A673 (cell line): ENCODE data around the gene MAML2. TPM values are rescaled to one million over a fixed set of nuclear protein-coding genes. Genes with fewer than 3 reads are reported as not detected.

Experiments used
- BruUV-seq: library from RNA; stranded (reverse); fragments of 400-500 nt; replicated peaks from 2 replicates; lab custom pipeline; 2021; lab: Mats Ljungman, UMichigan
- CTCF ChIA-PET: fragments of 300-600 bp; sonication (Branson Sonifier 250); formaldehyde crosslinking; loops from one replicate; lab custom pipeline; 2022; ENCODE audit warnings: antibody characterized with exemption; lab: Charles Lee
- POLR2A ChIA-PET: fragments of 300-600 bp; sonication (Branson Sonifier 250); formaldehyde crosslinking; loops from one replicate; lab custom pipeline; 2022; ENCODE audit warnings: antibody characterized with exemption; ENCODE audit not compliant: low non-redundant PET; lab: Charles Lee
- DNase-seq: peaks from one replicate; pipeline ENCODE4 v3.0.0-alpha.2; 2015; ENCODE audit warnings: low spot score
- H3K27ac ChIP-seq: fragments of 200-600 bp; sonication (generic); 2 replicates; pipeline ENCODE4 v1.5.1; 2016; ENCODE audit warnings: mixed run types, low read depth, mild to moderate bottlenecking, mixed read lengths, antibody characterized with exemption, low read length; ENCODE audit not compliant: poor library complexity, severe bottlenecking
- H3K27me3 ChIP-seq: fragments of 200-600 bp; sonication (generic); replicated peaks from 2 replicates; pipeline ENCODE4 v1.6.1; 2017; ENCODE audit warnings: mixed run types, low read depth, mild to moderate bottlenecking, mixed read lengths, antibody characterized with exemption, low read length; ENCODE audit not compliant: insufficient read depth, poor library complexity
- H3K36me3 ChIP-seq: fragments of 200-600 bp; sonication (generic); 2 replicates; pipeline ENCODE4 v1.6.1; 2016; ENCODE audit warnings: mixed run types, mild to moderate bottlenecking, mixed read lengths, antibody characterized with exemption, low read length; ENCODE audit not compliant: insufficient read depth, poor library complexity, severe bottlenecking
- H3K4me1 ChIP-seq: fragments of 200-600 bp; sonication (generic); 2 replicates; pipeline ENCODE4 v1.6.1; 2017; ENCODE audit warnings: mixed run types, mild to moderate bottlenecking, mixed read lengths, antibody characterized with exemption, low read length; ENCODE audit not compliant: insufficient read depth, poor library complexity, severe bottlenecking
- H3K4me3 ChIP-seq: fragments of 200-600 bp; sonication (generic); 2 replicates; pipeline ENCODE4 v1.5.1; 2016; ENCODE audit warnings: low read depth, mixed run types, mild to moderate bottlenecking, mixed read lengths, low read length; ENCODE audit not compliant: poor library complexity, severe bottlenecking
- H3K9me3 ChIP-seq: fragments of 200-600 bp; sonication (generic); 2 replicates; pipeline ENCODE4 v1.6.1; 2016; ENCODE audit warnings: mixed run types, low read depth, mild to moderate bottlenecking, mixed read lengths, antibody characterized with exemption, low read length; ENCODE audit not compliant: poor library complexity, severe bottlenecking
- CTCF ChIP-seq: fragments of 300-800, 200-600 bp; sonication (generic); conservative IDR thresholded peaks from 2 replicates; pipeline ENCODE4 v1.5.1; 2017; ENCODE audit warnings: low read depth, mild to moderate bottlenecking, antibody characterized with exemption, low read length, moderate library complexity, mixed read lengths
- EZH2 ChIP-seq: fragments of 200-600 bp; sonication (generic); IDR thresholded peaks from 2 replicates; pipeline ENCODE4 v1.6.1; 2017; ENCODE audit warnings: borderline replicate concordance, low read depth, mild to moderate bottlenecking, mixed read lengths, antibody characterized with exemption, low read length; ENCODE audit not compliant: poor library complexity, severe bottlenecking
- intact Hi-C: fragments of 100-400 bp; cut with micrococcal nuclease; formaldehyde crosslinking; loops from one replicate; pipeline ENCODE4 v1.10.0; 2022; ENCODE audit not compliant: unreplicated experiment
- total RNA-seq: library from RNA; stranded (reverse); gene quantifications from 2 replicates; pipeline ENCODE4 v1.2.3, GENCODE V29; 2021

MAML2 gene
- total RNA-seq, 1 experiment from 2014 or later: 6.4 TPM

GRCh38 chr11:96001037-96001436, 342.0 kb downstream of the MAML2 start:
- no peak for DNase-seq
- Histone ChIP-seq H3K27ac (no peak overlapping the region), H3K9me3 (no peaks in the 10 kb centered on the region), H3K27me3 (no peaks in the 10 kb centered on the region), H3K4me3 (no peak overlapping the region), H3K36me3 (no peaks in the 10 kb centered on the region), H3K4me1 (no peaks in the 10 kb centered on the region)
- TF ChIP-seq EZH2 (no peak), CTCF (no peak)
- BruUV-seq: no TSS peak
- CTCF ChIA-PET: no interaction called here
- intact Hi-C loops: no loop called here
- POLR2A ChIA-PET: no interaction called here

- no peak for DNase-seq
- Histone ChIP-seq H3K4me1 (no peaks in the 10 kb centered on the region), H3K36me3 (no peaks in the 10 kb centered on the region), H3K27me3 (no peaks in the 10 kb centered on the region), H3K9me3 (no peaks in the 10 kb centered on the region), H3K27ac (no peak overlapping the region), H3K4me3 (no peak overlapping the region)
- ChIA-PET CTCF (no interaction called here), POLR2A (no interaction called here)
- no TSS peak for BruUV-seq
- TF ChIP-seq CTCF: no peak
- TF ChIP-seq EZH2: no peak
- intact Hi-C loops: no loop called here
Observed at GRCh38 chr11:95999711-96000406, 343.1 kb downstream of the MAML2 start.

GRCh38 chr11:95996621-95997235, 346.3 kb downstream of the MAML2 start:
- no peak for DNase-seq
- no peak overlapping the region for H3K4me3 ChIP-seq
- no peaks in the 10 kb centered on the region for H3K27me3 ChIP-seq
- no TSS peak for BruUV-seq
- TF ChIP-seq EZH2 (no peak), CTCF (no peak)
- no peaks in the 10 kb centered on the region for H3K36me3 ChIP-seq
- intact Hi-C loops: no loop called here
- no peaks in the 10 kb centered on the region for H3K4me1 ChIP-seq
- H3K9me3 ChIP-seq: no peaks in the 10 kb centered on the region
- no peak overlapping the region for H3K27ac ChIP-seq
- POLR2A ChIA-PET: no interaction called here
- CTCF ChIA-PET: no interaction called here
